ACC112 (cell line): Measurements from ENCODE around the gene SASH1.

Source experiments
- H2AFZ ChIP-seq: fragments of 200-600 bp; sonication (generic); one replicate; pipeline ENCODE4 v1.6.0; 2017; ENCODE audit warnings: antibody characterized with exemption, low read length; ENCODE audit not compliant: unreplicated experiment
- H3K27ac ChIP-seq: fragments of 200-600 bp; sonication (generic); 2 replicates; pipeline ENCODE4 v1.5.1; 2014; ENCODE audit warnings: low read depth, mild to moderate bottlenecking, antibody characterized with exemption, low read length, moderate library complexity
- H3K27me3 ChIP-seq: fragments of 200-600 bp; sonication (generic); 2 replicates; pipeline ENCODE4 v1.6.1; 2014; ENCODE audit warnings: mild to moderate bottlenecking, antibody characterized with exemption, low read length, moderate library complexity, mixed read lengths; ENCODE audit not compliant: insufficient read depth
- H3K36me3 ChIP-seq: fragments of 200-600 bp; sonication (generic); 2 replicates; pipeline ENCODE4 v1.6.1; 2016; ENCODE audit warnings: mild to moderate bottlenecking, antibody characterized with exemption, low read length, moderate library complexity, mixed read lengths; ENCODE audit not compliant: insufficient read depth
- H3K4me1 ChIP-seq: fragments of 200-600 bp; sonication (generic); one replicate; pipeline ENCODE4 v1.6.1; 2016; ENCODE audit warnings: low read length, mixed read lengths; ENCODE audit not compliant: insufficient read depth, unreplicated experiment, control insufficient read depth
- H3K4me3 ChIP-seq: fragments of 200-600 bp; sonication (generic); 2 replicates; pipeline ENCODE4 v1.5.1; 2014; ENCODE audit warnings: mild to moderate bottlenecking, low read depth, low read length
- H3K79me2 ChIP-seq: fragments of 200-600 bp; sonication (generic); one replicate; pipeline ENCODE4 v1.6.0; 2016; ENCODE audit warnings: low read length; ENCODE audit not compliant: control insufficient read depth, unreplicated experiment, insufficient read depth

SASH1 gene

DNA sequence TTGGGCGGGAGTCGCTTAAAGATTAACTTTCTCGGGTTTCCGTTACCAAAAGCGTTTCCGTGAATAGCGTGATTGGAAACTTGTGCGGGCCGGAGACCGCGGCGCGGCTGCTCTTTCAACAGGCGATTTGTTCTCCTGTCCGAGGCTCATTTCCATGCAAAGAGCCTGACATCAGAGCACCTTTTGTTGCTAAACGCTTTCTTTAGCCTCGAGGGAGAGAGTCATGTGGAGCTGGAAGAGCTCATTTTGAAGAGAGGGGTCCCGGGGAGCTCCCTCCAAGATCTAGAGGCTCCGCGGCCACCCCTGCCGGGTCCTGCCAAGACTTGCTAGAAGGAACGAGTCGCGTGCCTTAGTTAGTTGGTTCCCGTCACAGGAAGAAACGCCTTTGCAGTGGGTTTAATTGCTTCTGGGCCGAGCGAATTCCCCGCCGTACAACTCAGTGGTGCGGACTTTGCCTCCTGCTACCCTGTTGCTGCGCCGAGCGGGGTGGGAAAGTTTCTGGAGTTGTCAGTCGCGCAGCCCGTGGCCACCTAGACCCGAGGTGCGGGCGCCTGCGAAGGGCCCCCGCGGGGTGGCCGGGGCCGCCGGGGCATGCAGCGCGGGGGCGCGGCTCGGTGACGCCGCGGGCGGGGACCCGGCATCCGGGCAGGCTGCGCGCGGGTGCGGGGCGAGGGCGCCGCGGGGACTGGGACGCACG is at the start of gene SASH1:
TSS of gene SASH1 (plus strand) at position 489 of the 697 bp plus-strand sequence. CDS start 230 bp downstream, outside the sequence.
- peaks cover 38% of the 10 kb centered on the region for H3K79me2 ChIP-seq
- peak within 1 kb of the TSS; percentile 86 for H3K27ac ChIP-seq
- H3K4me1 ChIP-seq: peaks cover 31% of the 10 kb centered on the region
- H3K36me3 ChIP-seq: no peaks in the 10 kb centered on the region
- H2AFZ ChIP-seq: peak within 1 kb of the TSS; percentile 74
- H3K4me3 ChIP-seq: peak within 1 kb of the TSS; percentile 93
- H3K27me3 ChIP-seq: no peaks in the 10 kb centered on the region

DNA sequence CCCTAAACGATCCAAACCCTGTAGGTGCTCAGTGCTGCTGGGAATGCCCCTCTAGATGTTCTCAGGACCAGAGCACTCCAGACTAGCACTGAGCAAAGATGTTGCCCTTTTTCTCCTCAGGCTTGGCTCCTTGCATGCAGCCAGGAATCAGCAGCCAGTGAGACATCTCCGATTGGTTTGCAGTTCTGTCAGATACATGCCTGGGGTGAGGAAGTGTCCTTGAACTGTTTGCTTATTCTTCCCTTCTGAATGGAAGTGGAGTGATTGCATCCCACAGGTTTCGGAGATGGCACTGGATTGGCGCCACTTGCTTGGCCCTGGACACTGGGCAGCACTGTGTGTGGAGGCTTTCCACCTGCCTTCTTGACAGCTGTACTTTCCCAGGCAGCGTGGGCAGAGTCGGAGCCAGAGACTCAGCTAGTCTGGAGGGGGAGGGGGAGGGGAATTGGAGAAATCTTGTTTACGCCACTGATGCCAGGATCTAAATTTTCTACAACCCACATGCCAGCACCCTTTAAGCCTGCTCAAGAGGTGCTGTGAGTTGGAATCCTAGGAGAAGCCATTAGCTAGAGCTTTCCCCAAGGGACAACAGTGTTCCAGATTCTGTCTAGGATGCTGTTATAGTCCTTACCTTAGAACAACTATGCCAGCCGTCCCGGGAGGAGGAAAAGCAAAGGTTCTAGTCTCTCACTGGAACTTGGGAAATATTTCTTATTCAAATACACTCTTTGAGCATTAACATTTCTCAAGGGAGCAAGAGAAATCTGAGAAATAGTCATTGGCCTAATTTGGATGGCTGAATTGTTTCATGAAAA is 49.2 kb upstream of the SASH1 start:
- no peak overlapping the region for H3K4me3 ChIP-seq
- no peak overlapping the region for H3K27ac ChIP-seq
- H3K4me1 ChIP-seq: peaks cover 6% of the 10 kb centered on the region
- no peaks in the 10 kb centered on the region; the same call in 1 of the 2 replicates for H3K36me3 ChIP-seq
- no peak overlapping the region for H2AFZ ChIP-seq
- H3K27me3 ChIP-seq: no peaks in the 10 kb centered on the region
- peaks cover 25% of the 10 kb centered on the region for H3K79me2 ChIP-seq

DNA sequence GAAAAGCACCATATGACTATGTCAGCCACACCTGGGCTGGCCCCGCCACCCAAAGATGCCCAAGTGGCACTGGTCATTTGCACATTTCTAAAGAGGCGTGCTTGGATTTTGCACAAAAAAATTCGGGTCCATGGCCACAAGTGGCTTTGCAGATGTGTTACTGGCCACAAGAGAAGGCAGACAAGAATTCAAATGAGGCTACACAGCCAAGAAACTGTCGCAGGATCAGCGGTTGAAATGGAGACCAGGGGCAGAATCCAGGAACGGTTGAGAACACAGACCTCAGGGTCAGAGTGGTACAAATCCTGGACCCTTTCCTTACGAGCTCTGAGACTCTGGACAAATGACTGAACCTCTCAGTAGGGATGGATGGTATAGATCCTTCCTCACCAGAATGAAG is 48.6 kb upstream of the SASH1 start:
- peaks cover 6% of the 10 kb centered on the region for H3K4me1 ChIP-seq
- no peak overlapping the region for H3K4me3 ChIP-seq
- no peak overlapping the region for H2AFZ ChIP-seq

DNA sequence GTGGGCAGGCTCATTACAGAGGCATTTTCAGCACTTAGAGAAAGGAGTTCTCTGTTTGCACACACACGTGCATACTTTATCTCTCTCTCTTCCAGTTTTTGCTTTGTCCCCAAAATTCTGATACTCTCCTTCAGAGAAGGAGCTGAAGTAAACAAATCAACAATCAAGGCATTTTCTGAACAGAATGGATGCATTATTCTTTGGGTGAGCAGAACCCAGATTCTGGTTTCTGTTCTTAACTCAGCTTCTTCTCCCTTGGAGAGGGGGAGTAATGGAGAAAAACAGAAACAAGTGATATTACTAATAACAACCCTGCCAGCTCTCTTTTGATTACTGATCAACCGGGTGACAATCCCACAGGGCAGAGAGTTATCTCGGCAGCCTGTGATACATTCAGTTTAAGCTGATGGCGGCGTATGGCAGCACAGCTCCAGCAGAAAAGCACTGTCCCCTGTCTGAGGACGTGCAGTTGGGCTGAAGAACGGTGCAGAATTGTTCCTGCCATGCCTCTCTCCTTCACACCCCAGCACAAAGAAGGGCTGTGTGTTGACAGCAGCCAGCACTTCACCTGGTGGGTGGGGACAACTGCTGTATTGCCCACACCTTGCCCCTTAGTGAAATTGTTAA is 47.3 kb upstream of the SASH1 start:
- H3K36me3 ChIP-seq: no peaks in the 10 kb centered on the region; the same call in 1 of the 2 replicates
- no peaks in the 10 kb centered on the region for H3K27me3 ChIP-seq
- no peak overlapping the region for H3K4me3 ChIP-seq
- no peak overlapping the region for H2AFZ ChIP-seq
- peaks cover 16% of the 10 kb centered on the region for H3K79me2 ChIP-seq
- no peak overlapping the region for H3K27ac ChIP-seq
- H3K4me1 ChIP-seq: peaks cover 6% of the 10 kb centered on the region

More for the DNA sequence above, 48.6 kb upstream of the SASH1 start:
- Histone ChIP-seq H3K27ac (no peak overlapping the region), H3K36me3 (no peaks in the 10 kb centered on the region; the same call in 1 of the 2 replicates), H3K27me3 (no peaks in the 10 kb centered on the region), H3K79me2 (peaks cover 19% of the 10 kb centered on the region)

DNA sequence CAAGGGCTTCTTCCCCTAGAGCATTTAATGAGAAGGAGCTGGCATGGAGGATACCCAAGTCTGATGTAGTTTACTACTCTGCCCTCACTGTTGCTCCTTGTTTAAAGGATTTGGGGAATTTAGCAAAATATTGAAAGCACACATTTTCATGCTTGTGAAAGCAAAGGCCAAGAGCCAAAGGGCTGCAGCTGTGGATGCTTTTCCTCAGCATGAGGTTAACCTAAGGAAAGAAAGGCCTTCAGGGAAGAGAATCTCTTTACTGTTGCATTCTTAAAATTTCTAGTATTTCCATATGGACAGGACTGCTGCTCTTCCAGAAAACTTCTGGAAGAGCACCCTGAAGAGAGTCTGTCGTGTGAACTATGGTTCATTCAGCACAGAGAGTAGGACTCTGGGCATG is 45.9 kb upstream of the SASH1 start:
- Histone ChIP-seq H3K36me3 (no peaks in the 10 kb centered on the region; the same call in 1 of the 2 replicates), H3K27me3 (no peaks in the 10 kb centered on the region), H3K27ac (no peak overlapping the region), H2AFZ (no peak overlapping the region), H3K79me2 (peaks cover 16% of the 10 kb centered on the region), H3K4me3 (no peak overlapping the region), H3K4me1 (peaks cover under 1% of the 10 kb centered on the region)

DNA sequence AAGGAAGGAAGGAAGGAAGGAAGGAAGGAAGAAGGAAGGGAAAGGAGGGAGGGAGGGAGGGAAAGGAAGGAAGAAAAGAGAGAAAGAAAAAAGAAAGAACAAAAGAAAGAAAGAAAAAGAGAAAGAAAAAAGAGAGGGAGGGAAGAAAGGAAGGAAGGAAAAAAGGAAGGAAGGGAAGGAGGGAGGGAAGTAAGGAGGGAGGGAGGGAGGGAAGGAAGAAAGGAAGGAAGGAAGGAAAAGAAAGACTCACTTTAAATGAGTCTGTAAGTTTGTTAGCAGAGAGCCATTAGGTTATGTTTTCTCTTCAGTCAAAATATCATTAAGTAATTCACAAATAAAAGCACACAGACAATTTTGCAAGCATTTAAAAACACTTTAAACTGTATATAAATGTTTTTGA is 44.0 kb upstream of the SASH1 start:
- no peaks in the 10 kb centered on the region for H3K4me1 ChIP-seq
- H3K79me2 ChIP-seq: peaks cover 9% of the 10 kb centered on the region
- no peaks in the 10 kb centered on the region; the same call in 1 of the 2 replicates for H3K36me3 ChIP-seq
- H3K4me3 ChIP-seq: no peak overlapping the region
- H3K27me3 ChIP-seq: no peaks in the 10 kb centered on the region
- H2AFZ ChIP-seq: no peak overlapping the region
- H3K27ac ChIP-seq: no peak overlapping the region

DNA sequence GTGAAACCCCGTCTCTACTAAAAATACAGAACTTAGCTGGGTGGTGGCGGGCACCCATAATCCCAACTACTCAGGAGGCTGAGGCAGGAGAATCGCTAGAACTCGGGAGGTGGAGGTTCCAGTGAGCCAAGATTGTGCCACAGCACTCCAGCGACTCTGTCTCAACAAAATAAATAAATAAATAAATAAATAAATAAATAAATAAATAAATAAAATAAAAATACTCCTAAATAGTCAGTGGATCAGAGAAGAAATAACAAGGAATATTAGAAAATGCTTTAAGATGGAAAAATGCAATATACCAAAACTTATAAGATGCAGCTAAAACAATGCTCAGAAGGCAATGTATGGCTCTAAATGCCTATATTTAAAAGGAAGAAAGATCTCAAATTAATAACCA is 39.0 kb upstream of the SASH1 start:
- H3K27ac ChIP-seq: no peak overlapping the region
- no peaks in the 10 kb centered on the region for H3K79me2 ChIP-seq
- H2AFZ ChIP-seq: no peak overlapping the region
- H3K4me1 ChIP-seq: peaks cover 16% of the 10 kb centered on the region
- H3K4me3 ChIP-seq: no peak overlapping the region
- H3K27me3 ChIP-seq: no peaks in the 10 kb centered on the region
- H3K36me3 ChIP-seq: no peaks in the 10 kb centered on the region

DNA sequence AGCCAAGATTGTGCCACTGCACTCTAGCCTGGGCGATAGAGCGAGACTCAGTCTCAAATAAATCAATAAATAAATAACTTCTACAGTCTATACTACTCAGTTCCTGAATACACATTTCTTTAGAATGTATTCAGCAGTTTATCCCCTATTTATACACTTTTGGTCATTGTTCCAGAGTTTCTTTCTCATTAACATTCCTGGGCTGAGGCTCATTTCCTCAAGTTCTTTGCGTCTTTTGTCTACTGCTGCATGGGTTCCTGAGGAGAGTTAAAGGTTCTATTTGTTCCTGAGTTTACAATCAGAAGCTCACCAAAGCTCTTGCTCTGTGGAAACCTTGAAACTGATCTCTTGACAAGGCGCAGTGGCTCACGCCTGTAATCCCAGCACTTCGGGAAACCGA is 37.7 kb upstream of the SASH1 start:
- Histone ChIP-seq H3K27me3 (no peaks in the 10 kb centered on the region), H3K4me3 (no peak overlapping the region), H3K36me3 (no peaks in the 10 kb centered on the region), H3K79me2 (no peaks in the 10 kb centered on the region), H3K4me1 (peaks cover 16% of the 10 kb centered on the region), H2AFZ (no peak overlapping the region), H3K27ac (no peak overlapping the region)

DNA sequence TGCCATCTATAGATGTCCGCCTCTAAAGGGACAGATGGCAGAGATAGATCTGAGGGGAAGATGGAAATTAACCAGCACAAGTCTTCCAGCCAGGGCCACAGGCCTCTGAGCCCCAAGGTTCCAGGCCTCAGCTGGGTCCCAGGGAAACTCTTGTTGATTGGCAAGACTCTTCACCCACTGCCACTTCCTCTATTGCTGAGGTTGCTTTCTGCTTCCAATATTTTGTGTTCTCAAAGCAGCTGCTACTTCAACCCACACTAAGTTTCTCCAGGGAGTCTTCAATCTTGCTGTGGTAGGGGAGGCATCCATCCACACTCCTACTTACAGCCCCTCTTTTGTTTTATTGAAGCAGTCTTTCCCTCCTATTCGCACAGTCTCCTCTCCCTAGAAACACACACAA is 36.4 kb upstream of the SASH1 start:
- H3K27ac ChIP-seq: no peak overlapping the region; the same call in 1 of the 2 replicates

DNA sequence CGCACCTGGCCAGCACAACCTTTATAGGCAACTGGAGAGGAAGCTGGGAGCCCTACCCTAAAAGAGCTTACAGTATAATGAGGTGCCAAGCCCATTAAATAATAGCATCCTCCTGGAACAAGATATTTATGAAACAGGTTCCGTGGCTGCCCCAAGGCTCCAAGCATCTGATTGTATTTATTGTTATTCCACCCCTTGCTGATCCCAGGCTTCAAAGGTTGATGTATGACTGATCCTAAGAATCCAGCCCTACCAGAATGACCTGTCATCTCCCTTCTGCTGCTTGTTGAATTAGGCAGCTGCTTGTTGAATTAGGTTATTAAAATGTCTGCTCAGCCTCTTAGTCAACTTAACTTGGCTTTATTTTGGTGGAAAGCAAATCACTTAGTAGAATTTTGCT is 35.2 kb upstream of the SASH1 start:
- Histone ChIP-seq H3K36me3 (no peaks in the 10 kb centered on the region), H3K79me2 (no peaks in the 10 kb centered on the region), H2AFZ (no peak overlapping the region), H3K27ac (no peak overlapping the region), H3K4me3 (no peak overlapping the region), H3K27me3 (no peaks in the 10 kb centered on the region), H3K4me1 (peaks cover 16% of the 10 kb centered on the region)

More for the DNA sequence above, 36.4 kb upstream of the SASH1 start:
- Histone ChIP-seq H3K27me3 (no peaks in the 10 kb centered on the region), H3K4me3 (no peak overlapping the region), H2AFZ (no peak overlapping the region), H3K79me2 (no peaks in the 10 kb centered on the region), H3K4me1 (peaks cover 16% of the 10 kb centered on the region), H3K36me3 (no peaks in the 10 kb centered on the region)
